ENCODE measurements around the gene ARFGEF3.

Gene ARFGEF3

GRCh38 chr6:138261116-138261780 is 99.5 kb downstream of the ARFGEF3 start:
- TF ChIP-seq TAF1 (IDR thresholded peaks at IDR 0.05; ENCODE audit: borderline replicate concordance, insufficient read depth, low read length) (no peak), FOXP2 (optimal IDR thresholded peaks at IDR 0.05; ENCODE audit: borderline replicate concordance, extremely low read depth, extremely low read length, insufficient read depth) (no peak), POLR2AphosphoS5 (IDR thresholded peaks at IDR 0.05; ENCODE audit: low read depth, low read length) (no peak), REST (IDR thresholded peaks at IDR 0.05; ENCODE audit: insufficient read depth in 1 of 2, low read depth in 2 of 2, low read length in 2 of 2) (no peak), SIN3A (IDR thresholded peaks at IDR 0.05; ENCODE audit: borderline replicate concordance, insufficient read depth, low read length) (no peak)

- no peak for TF ChIP-seq SIN3A (IDR thresholded peaks at IDR 0.05; ENCODE audit: borderline replicate concordance, insufficient read depth, low read length)
- TF ChIP-seq REST (IDR thresholded peaks at IDR 0.05; ENCODE audit: insufficient read depth in 1 of 2, low read depth in 2 of 2, low read length in 2 of 2) = no peak
- no peak for TF ChIP-seq POLR2AphosphoS5 (IDR thresholded peaks at IDR 0.05; ENCODE audit: low read depth, low read length)
- TF ChIP-seq FOXP2 (optimal IDR thresholded peaks at IDR 0.05; ENCODE audit: borderline replicate concordance, extremely low read depth, extremely low read length, insufficient read depth) = no peak
- TF ChIP-seq TAF1 (IDR thresholded peaks at IDR 0.05; ENCODE audit: borderline replicate concordance, insufficient read depth, low read length) = no peak
These were observed 102.2 kb downstream of the ARFGEF3 start for GRCh38 chr6:138263963-138264362.

- no peak for TF ChIP-seq POLR2AphosphoS5 (IDR thresholded peaks at IDR 0.05; ENCODE audit: low read depth, low read length)
- no peak for TF ChIP-seq REST (IDR thresholded peaks at IDR 0.05; ENCODE audit: insufficient read depth in 1 of 2, low read depth in 2 of 2, low read length in 2 of 2)
- TF ChIP-seq SIN3A (IDR thresholded peaks at IDR 0.05; ENCODE audit: borderline replicate concordance, insufficient read depth, low read length) = no peak
- no peak for TF ChIP-seq TAF1 (IDR thresholded peaks at IDR 0.05; ENCODE audit: borderline replicate concordance, insufficient read depth, low read length)
- TF ChIP-seq FOXP2 (optimal IDR thresholded peaks at IDR 0.05; ENCODE audit: borderline replicate concordance, extremely low read depth, extremely low read length, insufficient read depth) = no peak
These were observed 102.7 kb downstream of the ARFGEF3 start for GRCh38 chr6:138264372-138264880.

GRCh38 chr6:138266095-138266494 is 104.4 kb downstream of the ARFGEF3 start:
- TF ChIP-seq REST (IDR thresholded peaks at IDR 0.05; ENCODE audit: insufficient read depth in 1 of 2, low read depth in 2 of 2, low read length in 2 of 2) (no peak), TAF1 (IDR thresholded peaks at IDR 0.05; ENCODE audit: borderline replicate concordance, insufficient read depth, low read length) (no peak), SIN3A (IDR thresholded peaks at IDR 0.05; ENCODE audit: borderline replicate concordance, insufficient read depth, low read length) (no peak), FOXP2 (optimal IDR thresholded peaks at IDR 0.05; ENCODE audit: borderline replicate concordance, extremely low read depth, extremely low read length, insufficient read depth) (no peak), POLR2AphosphoS5 (IDR thresholded peaks at IDR 0.05; ENCODE audit: low read depth, low read length) (no peak)
